GM12874 (cell line): ENCODE measurements around the gene PCBP3.

Source experiments
- TF ChIP-seq, protein P1 (sequence below): IDR thresholded peaks from 2 replicates; pipeline ENCODE4 v1.5.1; 2011; ENCODE audit warnings: low read depth, mild to moderate bottlenecking, control low read depth, low read length, moderate library complexity; ENCODE audit not compliant: insufficient read depth

PCBP3 gene

DNA sequence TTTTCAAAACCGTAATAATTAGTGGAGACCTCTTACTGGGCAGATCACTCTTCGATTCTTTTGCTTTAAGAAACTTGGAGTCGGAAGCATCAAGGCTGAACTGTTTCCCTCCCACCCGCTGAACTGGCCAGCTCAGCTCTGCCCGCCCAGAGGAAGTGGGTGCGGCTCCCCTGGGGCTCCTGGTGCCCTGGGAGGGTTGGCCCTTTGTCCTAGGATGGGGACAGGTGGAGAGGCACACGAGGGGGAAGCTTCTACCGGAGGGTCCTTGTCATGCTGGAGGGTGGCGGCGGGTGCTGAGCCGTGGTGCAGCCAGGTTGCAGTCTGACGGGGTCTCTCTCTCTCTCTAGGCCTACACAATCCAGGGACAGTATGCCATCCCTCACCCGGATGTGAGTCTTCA, 273.7 kb downstream of the PCBP3 start:
- TF ChIP-seq, protein P1, sequence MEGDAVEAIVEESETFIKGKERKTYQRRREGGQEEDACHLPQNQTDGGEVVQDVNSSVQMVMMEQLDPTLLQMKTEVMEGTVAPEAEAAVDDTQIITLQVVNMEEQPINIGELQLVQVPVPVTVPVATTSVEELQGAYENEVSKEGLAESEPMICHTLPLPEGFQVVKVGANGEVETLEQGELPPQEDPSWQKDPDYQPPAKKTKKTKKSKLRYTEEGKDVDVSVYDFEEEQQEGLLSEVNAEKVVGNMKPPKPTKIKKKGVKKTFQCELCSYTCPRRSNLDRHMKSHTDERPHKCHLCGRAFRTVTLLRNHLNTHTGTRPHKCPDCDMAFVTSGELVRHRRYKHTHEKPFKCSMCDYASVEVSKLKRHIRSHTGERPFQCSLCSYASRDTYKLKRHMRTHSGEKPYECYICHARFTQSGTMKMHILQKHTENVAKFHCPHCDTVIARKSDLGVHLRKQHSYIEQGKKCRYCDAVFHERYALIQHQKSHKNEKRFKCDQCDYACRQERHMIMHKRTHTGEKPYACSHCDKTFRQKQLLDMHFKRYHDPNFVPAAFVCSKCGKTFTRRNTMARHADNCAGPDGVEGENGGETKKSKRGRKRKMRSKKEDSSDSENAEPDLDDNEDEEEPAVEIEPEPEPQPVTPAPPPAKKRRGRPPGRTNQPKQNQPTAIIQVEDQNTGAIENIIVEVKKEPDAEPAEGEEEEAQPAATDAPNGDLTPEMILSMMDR, result no peak

DNA sequence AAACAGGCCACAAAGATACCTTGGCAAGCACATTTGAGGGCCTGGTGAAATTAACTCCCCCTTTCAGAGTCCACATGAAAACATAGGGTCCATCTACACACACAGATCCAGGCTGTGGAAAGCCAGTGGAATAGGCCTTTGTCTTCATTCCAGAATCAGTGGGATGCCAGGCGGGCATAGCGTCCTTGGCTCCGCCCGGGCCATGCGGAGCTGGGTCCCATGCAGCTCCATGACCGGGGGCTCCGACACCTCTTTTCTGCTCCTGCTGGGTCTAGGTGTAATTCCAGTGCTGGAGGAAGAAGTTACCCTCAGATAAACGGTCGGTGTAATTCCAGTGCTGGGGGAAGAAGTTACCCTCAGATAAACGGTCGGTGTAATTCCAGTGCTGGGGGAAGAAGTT, 274.5 kb downstream of the PCBP3 start:
- TF ChIP-seq, protein P1, result no peak

DNA sequence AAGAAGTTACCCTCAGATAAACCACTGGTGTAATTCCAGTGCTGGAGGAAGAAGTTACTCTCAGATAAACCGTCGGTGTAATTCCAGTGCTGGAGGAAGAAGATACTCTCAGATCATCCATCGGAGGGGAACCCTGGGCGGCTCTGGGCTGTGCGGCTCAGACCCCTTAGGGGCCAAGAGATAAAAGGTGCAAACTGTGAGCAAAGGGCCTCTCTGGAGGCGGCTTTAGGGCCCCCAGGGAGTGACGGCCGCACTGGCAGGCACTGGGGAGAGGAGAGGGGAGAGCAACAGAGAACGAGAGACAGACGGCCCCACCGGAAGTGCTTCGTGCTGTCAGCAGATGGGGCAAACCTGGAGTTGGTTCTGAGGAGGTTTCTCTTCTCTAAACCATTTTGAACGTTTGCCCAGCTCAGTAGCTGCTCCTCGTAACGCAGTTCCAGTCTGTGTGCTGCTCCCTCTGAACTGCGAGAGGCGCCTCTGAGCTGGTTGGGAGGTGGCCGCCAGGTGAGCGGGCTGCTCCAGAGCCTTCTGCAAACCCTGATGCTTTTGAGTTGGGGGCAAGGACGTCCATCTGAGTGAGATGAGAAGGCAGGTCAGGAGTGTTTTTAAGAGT, 275.4 kb downstream of the PCBP3 start:
- TF ChIP-seq, protein P1, result no peak

DNA sequence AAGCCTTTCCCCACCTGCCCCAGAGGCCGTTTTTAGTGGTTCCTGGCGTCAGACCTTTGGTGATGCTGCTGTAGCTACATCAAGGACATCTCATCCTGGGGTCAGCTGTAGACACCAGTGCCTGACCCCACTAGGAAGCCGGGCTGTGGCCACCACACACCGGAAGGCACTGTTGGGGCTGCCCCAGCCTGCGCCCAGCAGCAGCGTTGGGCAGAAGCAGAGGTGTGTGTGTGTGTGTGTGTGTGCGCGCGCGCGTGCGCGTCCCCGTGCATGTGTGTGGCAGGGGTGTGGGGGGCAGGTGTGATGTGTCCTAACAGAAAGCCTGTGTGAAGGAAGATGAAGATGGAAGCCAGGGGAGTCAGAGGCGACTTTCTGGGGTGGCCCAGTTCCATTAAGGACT, 276.1 kb downstream of the PCBP3 start:
- TF ChIP-seq, protein P1, result no peak

DNA sequence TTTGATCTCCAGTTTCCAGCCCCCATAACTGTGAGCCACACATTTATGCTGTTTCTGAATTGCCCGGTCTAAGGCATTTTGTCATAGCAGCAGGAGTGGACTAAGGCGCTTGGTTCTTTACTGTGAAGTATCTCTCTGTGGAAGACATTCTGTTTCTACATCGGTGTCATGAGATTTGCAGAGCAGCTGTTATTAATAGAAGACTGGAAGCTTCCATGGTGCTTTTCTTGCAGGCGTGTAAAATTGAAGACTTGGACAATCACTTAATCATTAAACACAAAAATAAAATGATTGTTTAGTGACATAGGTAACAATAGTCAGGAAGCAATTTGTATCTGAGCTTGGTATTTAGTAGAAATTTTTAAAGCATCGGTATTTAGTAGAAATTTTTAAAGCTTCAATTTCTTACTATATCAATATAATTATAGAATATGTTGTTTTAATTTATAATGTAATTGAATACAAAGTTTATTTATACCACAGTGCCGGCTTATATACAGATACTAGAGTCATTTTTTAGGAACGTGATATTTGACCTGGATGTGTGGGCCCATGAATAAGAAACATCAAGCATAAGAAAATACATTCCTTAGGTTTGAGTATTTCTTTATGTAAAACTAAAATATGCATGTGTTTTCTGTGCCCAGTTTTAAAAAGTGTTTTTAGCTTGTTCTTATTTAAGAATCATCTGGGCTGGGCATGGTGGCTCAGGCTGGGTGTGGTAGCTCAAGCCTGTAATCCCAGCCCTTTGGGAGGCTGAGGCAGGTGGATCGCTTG, 277.5 kb downstream of the PCBP3 start:
- TF ChIP-seq, protein P1, result no peak

DNA sequence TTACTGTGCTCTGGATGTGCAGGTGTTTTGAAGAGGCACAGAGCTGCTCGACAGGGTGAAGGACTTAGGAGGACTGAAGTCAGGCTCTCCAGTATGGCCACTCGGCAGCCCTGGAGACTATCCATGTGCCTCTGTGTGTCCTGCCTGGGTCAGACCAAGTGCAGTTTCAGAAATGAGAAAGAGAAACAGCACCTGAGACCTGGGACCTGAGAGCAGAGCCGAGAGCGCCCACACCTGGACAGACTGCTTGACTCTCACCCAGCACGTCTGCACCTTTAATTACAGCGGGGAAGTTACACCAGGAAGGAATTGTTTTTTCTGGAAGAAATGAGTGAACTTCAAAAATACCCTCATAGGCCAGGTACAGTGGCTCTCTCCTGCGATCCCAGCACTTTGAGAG, 278.4 kb downstream of the PCBP3 start:
- TF ChIP-seq, protein P1, result no peak

DNA sequence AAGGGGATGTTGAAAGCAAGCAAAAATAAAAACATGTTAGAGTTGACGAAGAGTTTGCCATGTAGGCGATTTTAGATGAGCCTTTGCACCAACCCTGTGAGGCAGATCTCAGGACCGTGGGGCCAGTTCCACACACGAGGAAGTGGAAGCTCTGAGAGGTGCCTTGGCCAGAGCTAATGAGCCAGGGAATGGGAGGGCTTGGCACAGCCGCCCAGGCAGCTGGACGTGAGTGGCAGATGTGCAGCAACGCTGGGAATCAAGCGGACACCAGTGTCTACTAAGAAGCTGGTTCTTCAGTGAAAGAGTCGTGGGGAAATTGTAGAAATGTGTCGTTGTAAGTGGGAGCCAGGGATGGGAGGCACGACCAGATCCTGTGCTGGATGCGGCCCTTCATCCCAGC, 279.1 kb downstream of the PCBP3 start:
- TF ChIP-seq, protein P1, result no peak
